GM12801 (cell line): Measurements from ENCODE around the gene PLEKHD1.

ENCODE experiments used
- TF ChIP-seq, protein P1 (sequence below): IDR thresholded peaks from one replicate; pipeline ENCODE4 v1.5.1; 2011; ENCODE audit warnings: control low read depth; ENCODE audit not compliant: insufficient read length; ENCODE audit errors: extremely low read depth

Gene PLEKHD1

DNA sequence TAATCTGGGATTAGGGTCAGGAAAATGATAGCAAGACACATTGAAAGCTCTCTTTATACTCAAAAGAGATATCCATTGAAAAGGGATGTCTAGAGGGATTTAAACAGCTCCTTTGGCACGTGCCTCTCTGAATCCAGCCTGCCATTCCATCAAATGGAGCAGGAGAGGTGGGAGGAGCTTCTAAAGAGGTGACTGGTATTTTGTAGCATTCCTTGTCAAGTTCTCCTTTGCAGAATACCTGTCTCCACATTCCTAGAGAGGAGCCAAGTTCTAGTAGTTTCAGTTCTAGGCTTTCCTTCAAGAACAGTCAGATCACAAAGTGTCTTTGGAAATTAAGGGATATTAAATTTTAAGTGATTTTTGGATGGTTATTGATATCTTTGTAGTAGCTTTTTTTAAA, 25.4 kb upstream of the PLEKHD1 start:
- TF ChIP-seq, protein P1, sequence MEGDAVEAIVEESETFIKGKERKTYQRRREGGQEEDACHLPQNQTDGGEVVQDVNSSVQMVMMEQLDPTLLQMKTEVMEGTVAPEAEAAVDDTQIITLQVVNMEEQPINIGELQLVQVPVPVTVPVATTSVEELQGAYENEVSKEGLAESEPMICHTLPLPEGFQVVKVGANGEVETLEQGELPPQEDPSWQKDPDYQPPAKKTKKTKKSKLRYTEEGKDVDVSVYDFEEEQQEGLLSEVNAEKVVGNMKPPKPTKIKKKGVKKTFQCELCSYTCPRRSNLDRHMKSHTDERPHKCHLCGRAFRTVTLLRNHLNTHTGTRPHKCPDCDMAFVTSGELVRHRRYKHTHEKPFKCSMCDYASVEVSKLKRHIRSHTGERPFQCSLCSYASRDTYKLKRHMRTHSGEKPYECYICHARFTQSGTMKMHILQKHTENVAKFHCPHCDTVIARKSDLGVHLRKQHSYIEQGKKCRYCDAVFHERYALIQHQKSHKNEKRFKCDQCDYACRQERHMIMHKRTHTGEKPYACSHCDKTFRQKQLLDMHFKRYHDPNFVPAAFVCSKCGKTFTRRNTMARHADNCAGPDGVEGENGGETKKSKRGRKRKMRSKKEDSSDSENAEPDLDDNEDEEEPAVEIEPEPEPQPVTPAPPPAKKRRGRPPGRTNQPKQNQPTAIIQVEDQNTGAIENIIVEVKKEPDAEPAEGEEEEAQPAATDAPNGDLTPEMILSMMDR, result no peak

DNA sequence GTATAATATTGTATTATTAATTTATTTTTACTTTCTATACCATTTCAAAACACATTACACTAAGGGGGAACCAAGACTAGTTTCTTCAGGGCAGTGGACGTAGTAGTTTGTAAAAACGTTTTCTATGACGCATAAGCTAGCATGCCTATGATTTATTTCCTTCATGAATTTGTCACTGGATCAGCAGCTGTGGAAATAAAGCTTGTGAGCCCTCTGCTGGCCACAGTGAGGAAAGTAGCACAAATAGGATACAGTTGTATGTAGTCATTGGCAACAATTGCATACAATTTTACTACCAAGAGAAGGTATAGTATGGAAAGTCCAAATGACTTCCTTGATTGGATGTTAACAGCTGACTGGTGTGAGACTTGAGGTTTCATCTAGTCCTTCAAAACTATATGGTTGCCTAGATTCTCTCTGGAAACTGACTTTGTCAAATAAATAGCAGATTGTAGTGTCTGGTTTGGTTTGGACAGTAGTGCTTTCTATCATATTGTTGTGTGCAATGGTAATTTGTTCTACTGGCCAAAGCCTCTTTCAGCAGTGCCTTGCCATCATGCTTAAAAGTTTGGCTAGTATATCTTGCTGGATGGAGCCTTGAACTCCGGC, 24.3 kb upstream of the PLEKHD1 start:
- TF ChIP-seq, protein P1, result no peak

DNA sequence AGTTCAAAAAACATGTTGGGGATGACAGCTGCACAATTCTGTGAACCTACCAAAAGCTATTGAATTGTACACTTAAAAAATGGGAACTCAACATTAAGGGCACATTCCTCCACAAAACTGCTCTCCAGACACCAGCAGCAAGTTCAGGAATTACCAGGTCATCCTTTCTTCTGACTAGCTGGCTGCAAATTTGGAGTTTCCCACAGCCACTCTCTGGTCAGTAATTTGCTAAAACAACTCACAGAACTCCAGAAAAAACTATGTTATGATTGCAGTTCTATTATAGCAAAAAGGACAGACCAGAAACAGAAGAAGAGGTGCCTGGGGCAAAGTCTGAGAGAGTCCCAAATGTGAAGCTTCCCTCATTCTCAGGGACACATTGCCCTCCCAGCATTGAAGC, 20.1 kb upstream of the PLEKHD1 start:
- TF ChIP-seq, protein P1, result no peak

DNA sequence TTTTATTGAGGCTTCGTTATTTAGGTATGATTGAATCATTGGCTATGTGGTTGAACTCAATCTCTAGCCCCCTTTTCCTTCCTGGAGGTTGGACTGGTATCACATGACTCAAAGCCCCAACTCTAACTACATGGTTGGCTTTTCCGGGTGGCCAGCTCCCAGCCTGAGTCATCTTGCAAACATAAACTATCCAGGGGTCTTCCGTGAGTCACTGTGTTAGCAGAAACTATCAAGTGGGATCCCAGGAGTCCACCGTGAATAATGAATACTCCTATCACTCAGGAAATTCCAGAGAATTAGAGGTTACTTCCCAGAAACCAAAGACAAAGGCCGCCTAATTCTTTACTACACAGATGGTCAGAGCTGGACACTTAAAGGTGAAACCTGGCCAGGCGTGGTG, 19.7 kb upstream of the PLEKHD1 start:
- TF ChIP-seq, protein P1, result no peak

DNA sequence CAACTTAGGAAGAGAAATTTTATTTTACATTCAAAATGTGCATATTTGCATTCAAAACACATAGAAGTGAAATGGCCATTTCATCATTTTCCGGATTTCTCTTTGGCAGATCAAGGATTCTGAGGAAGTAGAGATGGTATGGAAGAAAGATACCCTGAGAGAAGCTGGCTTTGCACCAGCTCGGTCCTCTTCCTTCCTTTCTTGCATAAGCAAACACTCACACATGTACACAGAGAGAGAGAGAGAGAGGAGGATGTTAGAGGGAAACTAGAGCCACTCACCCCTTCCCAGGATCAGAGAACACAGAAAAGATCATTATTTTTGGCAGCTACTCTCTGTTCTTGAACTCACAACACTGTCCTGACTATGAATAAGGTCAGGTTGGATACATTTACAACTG, 15.6 kb upstream of the PLEKHD1 start:
- TF ChIP-seq, protein P1, result no peak

DNA sequence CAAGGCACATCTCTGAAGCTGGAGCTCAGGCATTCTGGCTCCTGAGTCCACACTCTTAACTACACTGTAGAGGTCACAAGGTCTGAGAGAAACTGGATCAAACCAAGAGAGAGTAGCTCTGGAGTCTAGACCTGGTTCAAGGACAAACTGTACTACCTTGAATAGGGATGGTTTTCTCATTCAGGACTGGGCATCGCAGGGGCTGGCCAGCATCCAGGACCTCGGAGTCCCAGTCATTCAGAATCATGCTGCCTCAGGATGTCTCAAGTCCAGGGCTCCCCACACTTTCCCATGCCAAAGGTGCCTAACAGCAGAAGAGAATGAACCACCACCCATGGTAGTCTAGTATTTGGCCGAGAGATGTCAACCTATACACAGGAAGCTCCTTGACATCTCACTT, 13.1 kb upstream of the PLEKHD1 start:
- TF ChIP-seq, protein P1, result no peak

DNA sequence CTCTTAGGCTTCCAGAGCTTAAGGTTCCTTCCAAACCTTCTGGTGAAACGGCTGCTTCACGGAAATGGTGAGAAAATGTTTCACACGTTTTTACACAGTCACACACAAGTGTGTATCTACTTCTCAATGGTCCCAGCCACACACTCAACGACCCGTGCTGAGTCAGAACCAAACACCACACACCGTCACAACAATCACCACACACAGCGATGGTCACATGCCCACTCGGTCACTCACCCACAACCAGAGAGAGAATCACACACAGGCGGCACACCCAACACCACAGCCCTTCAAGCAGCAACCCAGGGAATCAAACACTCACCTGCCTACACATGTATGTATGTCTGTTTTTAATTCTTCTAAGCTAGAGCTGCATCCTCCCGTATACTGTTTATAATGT, 12.6 kb upstream of the PLEKHD1 start:
- TF ChIP-seq, protein P1, result no peak

DNA sequence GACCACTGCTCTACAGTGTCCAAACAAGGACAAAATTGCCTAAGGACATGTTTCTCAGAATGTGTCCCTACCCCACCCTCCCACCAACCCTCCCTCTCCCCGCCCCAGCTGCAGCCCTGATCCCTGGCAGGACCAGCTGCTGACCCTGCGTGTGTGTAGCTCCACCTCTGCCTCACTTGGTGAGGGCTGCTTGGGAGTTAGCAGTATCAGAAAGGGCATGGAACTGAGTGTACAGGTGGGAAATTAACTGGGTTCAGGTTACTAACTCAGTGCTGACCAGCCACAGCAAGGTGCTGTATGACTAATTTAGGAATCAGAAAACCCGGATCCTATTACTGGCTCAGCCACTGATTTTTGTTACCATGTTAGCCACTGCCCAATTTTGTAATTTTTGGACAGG, 11.3 kb upstream of the PLEKHD1 start:
- TF ChIP-seq, protein P1, result no peak
